K562 (cell line): ENCODE results near the gene TMEM41A. TPM values are rescaled to one million over a fixed set of nuclear protein-coding genes. Genes with fewer than 3 reads are reported as not detected.
A peak's percentile ranks its signal among the peaks of the same experiment; 100 is the strongest.

Experiments used
- ATF6 ChIP-seq: sonication (generic); formaldehyde crosslinking; IDR thresholded peaks from 2 replicates; pipeline ENCODE4 v1.4.0; 2020; ENCODE audit warnings: mild to moderate bottlenecking, missing genetic modification reagents
- CEBPG ChIP-seq, 3 experiments: fragments of 200-800 bp in 1 of 3; sonication (Bioruptor generic) in 1 of 3; sonication (generic) in 1 of 3; formaldehyde crosslinking in 1 of 3; IDR thresholded peaks in 2 of 3; conservative IDR thresholded peaks in 1 of 3; 2 replicates each; pipeline versions ENCODE4 v1.6.1 to v1.8.0; 2016 to 2022; ENCODE audit warnings: missing compliant biosample characterization in 2 of 3, missing genetic modification characterization in 2 of 3, mild to moderate bottlenecking in 1 of 3, missing genetic modification reagents in 1 of 3
- CTBP1 ChIP-seq: fragments of 450-650 bp; IDR thresholded peaks from 2 replicates; pipeline ENCODE4 v1.6.1; 2016; ENCODE audit warnings: borderline replicate concordance
- FOXJ2 ChIP-seq: fragments of 200-800 bp; sonication (Bioruptor generic); IDR thresholded peaks from 2 replicates; pipeline ENCODE4 v1.6.1; 2016; ENCODE audit warnings: missing genetic modification characterization, missing compliant biosample characterization
- HMG20B ChIP-seq: fragments of 250-450 bp; sonication (Bioruptor Pico); IDR thresholded peaks from 2 replicates; pipeline ENCODE4 v1.5.0; 2021; ENCODE audit warnings: mild to moderate bottlenecking
- ID3 ChIP-seq, 2 experiments: fragments of 250-450 bp in 1 of 2; fragments of 450-650 bp in 1 of 2; sonication (Bioruptor Pico) in 1 of 2; IDR thresholded peaks; 2 replicates each; pipeline versions ENCODE4 v1.6.1 to v1.8.0; 2016 to 2021; ENCODE audit warnings: mild to moderate bottlenecking in 2 of 2, moderate library complexity in 2 of 2, missing compliant biosample characterization in 1 of 2, missing genetic modification characterization in 1 of 2
- JUND ChIP-seq, 2 experiments: IDR thresholded peaks; 2 replicates in 1 of 2; 3 replicates in 1 of 2; pipeline ENCODE4 v1.6.1; 2011; ENCODE audit warnings: borderline replicate concordance in 2 of 2, low read depth in 2 of 2, low read length in 2 of 2, improper control_type of control experiment in 1 of 2, missing biosample characterization in 1 of 2, missing genetic modification characterization in 1 of 2, missing genetic modification reagents in 1 of 2
- MAZ ChIP-seq, 2 experiments: fragments of 450-650 bp in 1 of 2; sonication (generic) in 1 of 2; formaldehyde crosslinking; IDR thresholded peaks in 1 of 2; conservative IDR thresholded peaks in 1 of 2; 2 replicates each; pipeline versions ENCODE4 v1.4.0 to v1.5.0; 2020; ENCODE audit warnings: mild to moderate bottlenecking in 1 of 2, missing genetic modification reagents in 1 of 2
- NEUROD1 ChIP-seq: fragments of 150-350 bp; IDR thresholded peaks from 2 replicates; pipeline ENCODE4 v1.6.1; 2014; ENCODE audit warnings: borderline replicate concordance, low read length, low read depth; ENCODE audit not compliant: partially characterized antibody
- RBM15 ChIP-seq: fragments of 200-400 bp; formaldehyde crosslinking; IDR thresholded peaks from 2 replicates; pipeline ENCODE4 v1.6.1; 2018; ENCODE audit warnings: mild to moderate bottlenecking, low read length, moderate library complexity; ENCODE audit not compliant: insufficient read depth
- THRA ChIP-seq: fragments of 450-650 bp; IDR thresholded peaks from 2 replicates; pipeline ENCODE4 v1.6.1; 2017; ENCODE audit warnings: mild to moderate bottlenecking, moderate library complexity
- ZNF639 ChIP-seq, 2 experiments: fragments of 200-800 bp in 1 of 2; sonication (Bioruptor generic) in 1 of 2; sonication (generic) in 1 of 2; formaldehyde crosslinking in 1 of 2; IDR thresholded peaks in 1 of 2; conservative IDR thresholded peaks in 1 of 2; 2 replicates each; pipeline versions ENCODE4 v1.5.0 to v1.6.1; 2016 to 2020; ENCODE audit warnings: missing compliant biosample characterization in 1 of 2, missing genetic modification characterization in 1 of 2, missing genetic modification reagents in 1 of 2
- ZNF668 ChIP-seq: fragments of 250-450 bp; sonication (Bioruptor Pico); IDR thresholded peaks from 2 replicates; pipeline ENCODE4 v1.8.0; 2022; ENCODE audit warnings: mild to moderate bottlenecking, inconsistent platforms
- ZZZ3 ChIP-seq: fragments of 450-650 bp; IDR thresholded peaks from 2 replicates; pipeline ENCODE4 v1.6.1; 2016; ENCODE audit warnings: antibody characterized with exemption, mild to moderate bottlenecking, moderate library complexity
- polyA plus RNA-seq, 8 experiments: library from polyadenylated mRNA; depleted of rRNA in 4 of 8; stranded (reverse) in 5 of 8; unstranded in 3 of 8; fragments of >200 nt; fragmentation: Nextera tagmentation in 2 of 8; fragmentation: Illumina TruSeq in 1 of 8; extraction: Ambion mirVana in 2 of 8; extraction: Trizol in 1 of 8; gene quantifications; 2 replicates each; pipeline versions ENCODE4 v1.2.1 to v1.2.3, GENCODE V29; 2011 to 2014; ENCODE audit warnings: inconsistent platforms in 1 of 8, missing spikeins in 1 of 8
- total RNA-seq, 7 experiments: library from RNA; depleted of rRNA in 6 of 7; stranded (reverse); fragments of >200 nt in 6 of 7; fragmentation: Illumina TruSeq in 2 of 7; extraction: Trizol in 2 of 7; gene quantifications; 2 replicates each; pipeline versions ENCODE4 v1.2.1 to v1.2.3, GENCODE V29; 2011 to 2021; ENCODE audit warnings: low replicate concordance in 1 of 7
- TF ChIP-seq, protein P1 (sequence below): sonication (generic); formaldehyde crosslinking; IDR thresholded peaks from 2 replicates; pipeline ENCODE4 v1.8.1; 2023; ENCODE audit warnings: mild to moderate bottlenecking, missing genetic modification reagents

TMEM41A gene
- total and polyA plus RNA-seq, 9 of the 15 experiments (the other 6 are each of a cell fraction or from before 2014, with no cell fraction given), result 22.5 to 65.9 (median 31.5) TPM

GRCh38 chr3:185498503-185499396 lies at the start of gene TMEM41A (continued):
- TF ChIP-seq, protein P1, sequence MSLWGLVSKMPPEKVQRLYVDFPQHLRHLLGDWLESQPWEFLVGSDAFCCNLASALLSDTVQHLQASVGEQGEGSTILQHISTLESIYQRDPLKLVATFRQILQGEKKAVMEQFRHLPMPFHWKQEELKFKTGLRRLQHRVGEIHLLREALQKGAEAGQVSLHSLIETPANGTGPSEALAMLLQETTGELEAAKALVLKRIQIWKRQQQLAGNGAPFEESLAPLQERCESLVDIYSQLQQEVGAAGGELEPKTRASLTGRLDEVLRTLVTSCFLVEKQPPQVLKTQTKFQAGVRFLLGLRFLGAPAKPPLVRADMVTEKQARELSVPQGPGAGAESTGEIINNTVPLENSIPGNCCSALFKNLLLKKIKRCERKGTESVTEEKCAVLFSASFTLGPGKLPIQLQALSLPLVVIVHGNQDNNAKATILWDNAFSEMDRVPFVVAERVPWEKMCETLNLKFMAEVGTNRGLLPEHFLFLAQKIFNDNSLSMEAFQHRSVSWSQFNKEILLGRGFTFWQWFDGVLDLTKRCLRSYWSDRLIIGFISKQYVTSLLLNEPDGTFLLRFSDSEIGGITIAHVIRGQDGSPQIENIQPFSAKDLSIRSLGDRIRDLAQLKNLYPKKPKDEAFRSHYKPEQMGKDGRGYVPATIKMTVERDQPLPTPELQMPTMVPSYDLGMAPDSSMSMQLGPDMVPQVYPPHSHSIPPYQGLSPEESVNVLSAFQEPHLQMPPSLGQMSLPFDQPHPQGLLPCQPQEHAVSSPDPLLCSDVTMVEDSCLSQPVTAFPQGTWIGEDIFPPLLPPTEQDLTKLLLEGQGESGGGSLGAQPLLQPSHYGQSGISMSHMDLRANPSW, result 0 out of 2 replicates have a peak, but pooled peaks have one; percentile 42
- no peak for TF ChIP-seq HMG20B (CRISPR knock-in tag)
- TF ChIP-seq RBM15, result no peak
- TF ChIP-seq ZZZ3, result no peak
- TF ChIP-seq JUND (IDR thresholded peaks at IDR 0.05; ENCODE audit: borderline replicate concordance, low read depth, low read length), result peak; percentile 79
- TF ChIP-seq JUND (tag; IDR thresholded peaks at IDR 0.05; ENCODE audit: borderline replicate concordance, low read depth, low read length), result peak; percentile 47; the same call in 1 of the 3 replicates
- TF ChIP-seq ATF6, result peak; percentile 96
- TF ChIP-seq ID3 (CRISPR knock-in tag; IDR thresholded peaks at IDR 0.05), result no peak
- TF ChIP-seq ID3 (tag; IDR thresholded peaks at IDR 0.05), result peak; percentile 92
- TF ChIP-seq NEUROD1, result peak; percentile 79
- TF ChIP-seq FOXJ2, result peak; percentile 80; the same call in 1 of the 2 replicates
- TF ChIP-seq CTBP1, result peak; percentile 82
- TF ChIP-seq ZNF668 (CRISPR knock-in tag), result no peak
- peak in 1 of 2 experiments; percentile 89; a peak in 2 of 4 replicates for TF ChIP-seq ZNF639 (CRISPR knock-in tag; conservative IDR thresholded peaks at IDR 0.05 in 1 of 2, IDR thresholded peaks at IDR 0.05 in 1 of 2)
- TF ChIP-seq MAZ (CRISPR knock-in tag; conservative IDR thresholded peaks at IDR 0.05 in 1 of 2, IDR thresholded peaks at IDR 0.05 in 1 of 2), result peak; percentile 94 to 98
- TF ChIP-seq THRA, result no peak
- no peak for TF ChIP-seq CEBPG (CRISPR knock-in tag; IDR thresholded peaks at IDR 0.05)
- no peak for TF ChIP-seq CEBPG (tag; conservative IDR thresholded peaks at IDR 0.05 in 1 of 2, IDR thresholded peaks at IDR 0.05 in 1 of 2)
